Femur (tissue), 1 donor: ENCODE results near the gene PPP4C.
"Not testable (repeated sequence)": the region's sequence is repeated elsewhere in the genome, so short reads cannot be mapped to it uniquely, and the experiment has no call there.

Experiments
- DNase-seq: peaks from one replicate; pipeline ENCODE4 v3.0.0-alpha.2; 2017

Gene PPP4C

DNA sequence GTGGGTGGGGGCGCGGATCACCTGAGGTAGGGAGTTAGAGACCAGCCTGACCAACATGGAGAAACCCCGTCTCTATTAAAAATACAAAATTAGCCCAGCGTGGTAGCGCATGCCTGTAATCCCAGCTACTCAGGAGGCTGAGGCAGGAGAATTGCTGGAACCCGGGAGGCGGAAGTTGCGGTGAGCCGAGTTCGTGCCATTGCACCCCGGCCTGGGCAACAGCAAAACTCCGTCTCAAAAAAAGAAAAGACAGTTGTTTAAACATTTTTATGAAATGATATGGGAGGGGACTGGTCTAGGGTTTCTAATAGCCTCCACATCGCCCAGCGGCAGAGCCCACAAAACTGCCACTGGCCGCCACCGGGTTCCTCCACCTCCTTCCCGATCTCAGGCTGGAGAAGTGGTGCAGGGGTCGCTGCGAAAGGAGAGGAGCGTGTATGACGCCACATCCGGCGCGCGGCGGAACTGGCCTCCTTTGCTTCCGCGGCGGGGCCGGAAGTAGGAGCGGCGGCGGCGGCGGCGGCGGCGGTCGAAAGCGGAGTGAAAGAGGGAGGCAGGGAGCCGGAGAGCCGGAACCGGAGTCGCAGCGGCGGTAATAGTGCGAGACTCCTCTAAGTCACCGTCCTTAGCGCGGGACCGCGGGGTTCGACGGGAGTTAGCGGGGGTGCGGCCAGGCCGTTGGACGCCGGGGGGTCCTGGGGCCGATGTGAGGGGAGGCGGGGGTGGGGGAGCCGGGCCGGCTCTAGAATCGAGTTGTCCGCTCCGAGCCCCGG, at the start of gene PPP4C:
PPP4C (plus strand) TSS at position 492 of the 773 bp plus-strand sequence. CDS start 384 bp downstream, outside the sequence.
- peak; percentile 95 for DNase-seq

DNA sequence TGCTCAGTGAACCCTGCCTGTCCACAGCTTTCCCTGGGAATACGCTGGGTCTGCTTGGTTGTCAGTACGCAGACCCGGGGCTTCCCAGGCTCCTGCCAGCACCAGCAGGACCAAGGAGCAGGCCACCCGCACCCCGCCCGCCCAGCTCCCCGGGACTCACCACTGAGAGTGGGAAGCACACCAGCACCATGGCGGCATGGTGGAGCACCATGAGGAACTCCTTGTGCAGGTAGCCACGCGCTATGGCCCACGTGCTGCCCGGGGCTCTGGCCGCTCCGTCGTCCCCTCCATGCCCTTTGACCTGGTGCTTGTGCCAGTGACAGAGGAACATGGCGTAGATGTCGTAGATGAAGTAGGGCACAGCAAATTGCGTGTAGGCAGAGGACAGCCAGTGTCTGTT, 49.3 kb upstream of the PPP4C start:
- no peak for DNase-seq

- no peak for DNase-seq
These were observed 48.0 kb upstream of the PPP4C start for GRCh38 chr16:30027588-30028437.

DNA sequence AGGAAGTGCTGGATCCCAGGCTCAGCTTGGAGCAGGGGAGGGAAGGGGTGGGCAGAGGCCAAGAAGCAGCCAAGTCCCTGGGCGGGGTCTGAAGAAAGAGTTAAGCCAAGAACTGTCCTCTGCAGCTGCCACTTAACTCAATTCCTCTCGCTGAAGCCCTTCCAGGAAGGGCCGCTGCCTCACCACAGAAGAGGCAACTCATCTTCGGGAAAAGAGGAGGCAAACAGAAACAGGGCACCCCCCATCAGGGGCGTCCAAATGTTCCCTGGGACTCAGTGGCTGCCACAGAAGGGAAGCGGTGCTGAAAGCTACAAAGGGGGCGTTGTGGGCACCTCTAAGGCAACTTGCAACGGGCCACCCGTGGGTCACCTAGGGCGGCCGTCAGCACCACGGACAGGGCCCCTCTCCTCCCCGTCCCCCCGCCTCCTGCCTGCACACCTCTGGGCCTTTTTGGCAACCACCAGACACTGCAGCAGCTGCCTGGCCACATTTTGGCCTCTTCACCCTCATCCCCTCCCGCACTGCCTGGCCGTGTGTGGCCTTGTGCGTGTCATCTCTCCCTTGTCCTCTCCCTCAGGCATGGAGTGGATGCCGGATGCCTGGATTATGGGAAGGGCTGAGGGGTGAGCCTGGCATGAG, 47.2 kb upstream of the PPP4C start:
- peak; percentile 55 for DNase-seq

DNA sequence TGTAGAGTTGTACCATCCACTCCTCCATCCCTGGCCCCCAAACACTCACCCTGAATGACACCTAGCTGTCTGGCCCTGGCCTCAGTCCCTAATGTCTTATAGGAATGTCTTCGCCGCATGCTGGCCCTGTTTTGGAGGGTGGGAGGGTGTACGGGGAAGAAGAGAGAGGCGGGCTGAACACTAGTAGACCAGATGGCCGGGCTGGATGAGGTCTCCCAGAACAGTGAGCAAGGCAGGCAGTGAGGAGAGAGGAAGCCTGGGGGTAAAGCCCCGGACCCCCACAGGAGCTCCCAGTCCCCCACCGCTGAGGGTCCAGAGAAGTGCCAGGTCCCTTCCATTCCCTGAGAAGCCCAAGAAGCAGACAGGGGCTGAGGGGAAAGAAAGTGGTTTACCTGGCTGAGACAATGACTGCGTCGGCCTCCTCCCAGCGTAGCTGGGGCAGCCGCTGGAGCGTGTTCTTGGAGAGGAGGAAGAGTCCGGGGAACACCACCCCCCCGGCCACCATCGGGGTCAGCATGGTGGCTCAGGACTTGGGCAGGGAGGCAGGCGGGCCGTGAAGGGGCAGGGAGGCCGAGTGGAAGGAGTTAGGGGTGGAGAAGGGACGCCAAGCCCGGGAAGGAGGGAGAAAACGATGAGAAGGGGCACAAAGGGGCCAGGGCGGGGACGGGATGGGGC, 45.6 kb upstream of the PPP4C start:
- DNase-seq, result no peak

GRCh38 chr16:30030841-30031413, 44.9 kb upstream of the PPP4C start, which contains the start of gene TLCD3B:
Gene TLCD3B (minus strand): TSS chr16:30031271. CDS start chr16:30030527, 744 bp downstream.
- DNase-seq, result no peak

DNA sequence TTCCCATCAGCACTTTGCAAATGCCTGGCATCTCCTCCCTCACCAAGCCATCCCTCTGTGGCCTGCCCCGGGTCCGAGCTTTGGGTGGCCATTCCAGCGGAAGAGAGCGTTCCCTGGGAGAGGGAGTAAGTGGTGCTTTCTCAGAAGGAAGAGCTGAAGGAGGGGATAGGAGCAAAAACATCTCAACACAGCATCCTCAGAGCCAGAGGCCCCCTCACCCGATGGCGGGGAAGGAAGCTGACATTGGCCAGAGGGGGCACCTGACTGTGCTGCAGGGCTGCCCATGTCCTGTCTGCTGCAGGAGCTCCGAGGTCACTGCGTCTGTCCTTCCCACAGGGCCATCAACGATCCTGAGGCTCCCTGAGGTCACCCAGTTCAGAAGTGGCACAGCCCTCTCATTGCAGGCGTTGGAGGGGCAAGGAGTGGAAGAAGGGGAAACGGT, 44.3 kb upstream of the PPP4C start:
- DNase-seq, result no peak

- DNase-seq, result peak; percentile 59
These were observed 43.5 kb upstream of the PPP4C start for GRCh38 chr16:30032083-30032819.

DNA sequence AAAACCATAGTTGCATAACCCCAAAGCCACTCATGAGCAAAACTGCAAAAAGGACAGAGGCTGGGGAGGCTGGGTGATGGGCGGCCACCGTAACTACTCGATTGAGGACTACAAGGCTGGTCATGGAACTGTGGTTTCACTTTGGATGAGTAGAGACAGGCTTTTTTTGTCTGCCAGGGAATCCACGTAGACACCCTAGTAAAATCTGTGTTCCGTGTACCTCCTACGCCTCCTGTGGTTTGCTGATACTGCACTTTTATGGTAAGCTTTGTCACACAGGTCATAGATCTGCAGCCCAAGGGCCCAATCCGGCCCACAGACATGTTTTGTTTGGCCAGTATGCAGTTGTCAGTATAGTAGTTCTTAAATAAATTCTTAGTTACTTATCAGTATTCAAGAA, 42.5 kb upstream of the PPP4C start:
- no peak for DNase-seq

DNA sequence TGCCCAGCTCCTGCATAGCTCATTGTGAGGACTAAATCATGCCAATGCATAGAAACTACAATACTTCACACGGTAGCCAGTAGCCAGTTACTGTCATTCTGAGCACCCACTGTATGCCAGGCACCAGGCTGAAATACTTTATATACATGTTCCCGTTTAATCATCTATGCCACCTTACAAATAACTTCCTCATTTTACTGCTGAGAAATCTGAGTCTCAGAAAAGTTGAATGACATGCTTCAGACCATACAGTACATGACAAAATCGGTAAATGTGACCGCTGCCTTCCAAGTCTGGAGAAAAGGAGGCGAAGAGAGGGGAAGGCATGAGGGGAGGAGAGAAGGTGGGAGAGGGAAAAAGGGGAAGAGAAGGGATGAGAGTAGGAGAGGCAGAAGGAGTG, 35.6 kb upstream of the PPP4C start:
- DNase-seq, result no peak

DNA sequence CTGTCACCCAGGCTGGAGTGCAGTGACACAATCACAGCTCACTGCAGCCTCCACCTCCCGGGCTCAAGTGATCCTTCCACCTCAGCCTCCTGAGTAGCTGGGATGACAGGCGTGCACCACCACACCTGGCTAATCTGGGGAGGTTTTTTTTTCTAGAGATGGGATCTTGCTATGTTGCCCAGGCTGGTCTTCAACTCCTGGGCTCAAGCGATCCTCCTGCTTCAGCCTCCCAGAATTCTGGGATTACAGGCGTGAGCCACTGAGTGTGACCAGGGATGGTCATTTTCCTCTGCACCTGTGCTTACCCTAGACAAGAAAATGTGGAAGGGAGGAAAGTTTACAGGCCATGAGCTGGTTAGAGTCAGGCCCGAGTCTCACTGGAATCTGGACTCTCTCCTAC, 35.1 kb upstream of the PPP4C start:
- DNase-seq, result not testable (repeated sequence)

GRCh38 chr16:30041841-30042240, 34.0 kb upstream of the PPP4C start:
- DNase-seq, result no peak

DNA sequence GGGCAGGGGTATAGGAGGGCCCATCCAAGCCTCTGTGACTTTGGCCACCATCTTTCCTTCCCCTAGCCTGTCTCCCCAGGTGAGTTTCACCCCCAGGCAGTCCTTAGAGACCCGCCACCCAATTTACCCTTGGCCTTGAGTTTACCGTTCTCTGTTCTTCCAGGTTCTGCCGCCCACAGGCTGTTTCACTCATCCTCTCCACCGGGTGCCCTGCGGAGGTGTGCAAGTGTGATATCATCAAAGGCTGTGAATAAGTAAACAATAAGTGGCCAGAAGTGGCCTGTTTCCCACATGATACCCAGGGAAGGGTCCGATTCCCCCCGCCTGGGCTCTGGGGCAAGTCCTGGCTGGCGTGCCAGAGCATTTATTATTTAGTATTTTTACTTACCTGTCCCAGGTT, 29.6 kb upstream of the PPP4C start:
- no peak for DNase-seq

DNA sequence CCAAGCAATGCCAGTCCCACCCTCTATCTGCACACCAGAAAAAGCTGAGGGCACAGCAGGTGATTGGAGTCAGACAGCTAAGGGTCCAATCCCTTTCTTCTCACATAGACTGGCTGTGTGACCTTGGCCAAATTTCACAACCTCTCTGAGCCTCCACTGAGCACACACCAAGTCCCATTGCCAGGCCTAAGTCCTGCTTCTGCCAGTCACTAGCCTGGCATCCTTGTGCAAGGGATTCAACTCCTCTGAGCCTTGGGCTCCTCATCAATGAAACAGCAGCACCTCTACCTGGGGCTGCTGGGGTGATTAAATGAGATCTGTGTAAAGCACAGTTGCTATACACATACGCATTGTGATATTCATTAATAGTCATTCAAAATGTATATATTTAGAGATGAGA, 29.2 kb upstream of the PPP4C start:
- DNase-seq, result no peak

DNA sequence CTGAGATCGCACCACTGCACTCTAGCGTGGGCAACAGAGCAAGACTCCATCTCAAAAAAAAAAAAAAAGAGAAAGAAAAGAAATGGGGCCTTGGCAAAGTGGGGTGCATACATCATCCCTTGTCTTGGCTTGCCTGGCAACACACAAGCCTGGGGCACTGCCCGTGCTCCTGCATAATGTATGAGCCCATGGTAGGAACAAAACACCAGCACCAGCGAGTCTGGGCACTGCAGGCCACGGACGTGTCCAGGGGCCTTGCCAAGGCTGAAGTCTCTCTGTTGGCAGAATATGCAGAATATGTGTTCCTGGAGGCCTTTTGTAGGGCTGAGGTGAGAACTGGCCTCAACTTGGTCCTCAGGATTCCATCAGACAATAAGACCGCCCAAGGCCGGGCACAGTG, 25.9 kb upstream of the PPP4C start:
- DNase-seq, result no peak

DNA sequence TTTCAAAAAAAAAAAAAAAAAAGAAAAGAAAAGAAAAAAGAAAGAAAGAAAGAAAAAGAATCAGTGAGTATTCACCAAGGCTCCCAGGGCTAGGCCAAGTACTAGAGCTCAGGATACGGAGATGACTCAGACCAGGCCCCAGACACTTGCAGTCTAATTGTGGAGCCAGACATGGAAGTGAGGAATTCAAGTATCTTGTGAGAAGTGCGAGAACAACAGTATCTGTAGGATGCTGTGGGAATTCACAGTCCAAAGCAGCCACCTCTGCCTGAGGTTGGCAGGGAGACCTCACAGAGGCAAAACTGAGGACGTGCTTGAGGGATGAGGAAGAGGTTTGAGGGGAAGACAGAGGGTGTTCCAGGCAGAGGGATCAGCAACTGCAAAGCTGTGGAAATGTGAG, 24.3 kb upstream of the PPP4C start:
- DNase-seq, result no peak

- peak; percentile 95 for DNase-seq
These were observed 23.0 kb upstream of the PPP4C start for GRCh38 chr16:30052671-30053372.

- no peak for DNase-seq
These were observed 22.3 kb upstream of the PPP4C start for GRCh38 chr16:30053376-30054015.

- DNase-seq, result no peak
These were observed 21.3 kb upstream of the PPP4C start for GRCh38 chr16:30054451-30054850.

DNA sequence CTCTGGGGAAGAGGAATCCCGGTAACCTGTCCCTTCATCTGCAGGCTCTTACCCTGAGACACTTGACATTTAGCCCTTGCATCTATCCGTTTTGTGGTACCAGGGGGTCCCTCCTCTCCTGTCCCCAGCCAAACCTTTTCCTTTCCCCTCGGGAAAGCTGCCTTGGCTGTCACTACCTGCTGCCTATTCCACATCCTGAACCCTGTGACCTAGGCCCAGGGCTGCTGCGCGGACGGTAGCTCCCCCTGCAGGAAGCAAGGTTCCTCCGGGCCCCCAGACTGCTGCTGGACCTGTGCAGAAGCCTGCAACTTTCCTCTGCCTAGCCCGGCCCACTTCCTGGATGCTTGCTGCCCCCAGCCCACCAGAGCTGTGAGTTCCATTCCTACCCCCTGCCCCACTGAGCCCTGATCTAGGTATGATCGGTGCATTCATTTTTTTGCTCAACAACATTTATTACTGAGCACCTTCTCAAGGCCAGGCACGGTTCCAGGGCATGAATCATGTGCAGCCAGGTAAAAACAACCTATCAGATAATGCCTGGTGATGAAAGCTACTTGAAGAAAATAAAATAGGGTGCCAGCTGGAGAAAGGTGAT, 20.7 kb upstream of the PPP4C start:
- no peak for DNase-seq
